Liver (tissue), 9 donors: ENCODE measurements around the gene TRAF7. TPM values are rescaled to one million over a fixed set of nuclear protein-coding genes. Genes with fewer than 3 reads are reported as not detected.

Experiments
- DNase-seq: peaks from one replicate; pipeline ENCODE4 v3.0.0-alpha.2; 2017; ENCODE audit warnings: low spot score
- H3K27ac ChIP-seq, 2 donors: one replicate each; pipeline ENCODE4 v1.7.0; 2013; ENCODE audit warnings: inconsistent platforms in 2 of 2, low read length in 2 of 2, control low read depth in 1 of 2, low read depth in 1 of 2, mild to moderate bottlenecking in 1 of 2
- H3K27me3 ChIP-seq, 4 donors: one replicate each; pipeline versions ENCODE4 v1.6.1 to v1.7.0; 2013; ENCODE audit warnings: low read length in 3 of 4, inconsistent platforms in 1 of 4, mild to moderate bottlenecking in 1 of 4, moderate library complexity in 1 of 4; ENCODE audit not compliant: control insufficient read depth in 4 of 4, insufficient read depth in 4 of 4
- H3K36me3 ChIP-seq, 4 donors: one replicate each; pipeline versions ENCODE4 v1.6.1 to v1.7.0; 2013; ENCODE audit warnings: low read length in 3 of 4, mild to moderate bottlenecking in 3 of 4, low read depth in 1 of 4, moderate library complexity in 1 of 4; ENCODE audit not compliant: control insufficient read depth in 4 of 4, insufficient read depth in 3 of 4
- H3K4me1 ChIP-seq, 4 donors: one replicate each; pipeline versions ENCODE4 v1.6.1 to v1.7.0; 2013; ENCODE audit warnings: low read length in 3 of 4, mild to moderate bottlenecking in 3 of 4, moderate library complexity in 1 of 4; ENCODE audit not compliant: control insufficient read depth in 4 of 4, insufficient read depth in 4 of 4
- H3K4me3 ChIP-seq, 3 donors: one replicate each; pipeline versions ENCODE4 v1.6.1 to v1.7.0; 2013; ENCODE audit warnings: low read length in 3 of 3, control low read depth in 1 of 3, low read depth in 1 of 3, mild to moderate bottlenecking in 1 of 3
- H3K9ac ChIP-seq, 2 donors: one replicate each; pipeline ENCODE4 v1.7.0; 2013; ENCODE audit warnings: low read length in 2 of 2, mild to moderate bottlenecking in 2 of 2, moderate library complexity in 2 of 2, control low read depth in 1 of 2, low read depth in 1 of 2
- H3K9me3 ChIP-seq, 4 donors: one replicate each; pipeline versions ENCODE4 v1.6.1 to v1.7.0; 2013; ENCODE audit warnings: low read length in 3 of 4; ENCODE audit not compliant: control insufficient read depth in 4 of 4
- CTCF ChIP-seq: fragments of 150-350 bp; IDR thresholded peaks from 2 replicates; pipeline ENCODE4 v1.5.1; 2017; ENCODE audit warnings: improper control_type of control experiment, low read depth, low read length; ENCODE audit not compliant: missing input control
- EGR1 ChIP-seq, 2 donors: IDR thresholded peaks; 2 replicates each; pipeline ENCODE4 v1.6.1; 2016 to 2018; ENCODE audit warnings: antibody characterized with exemption in 2 of 2, low read depth in 2 of 2
- FOXA1 ChIP-seq: IDR thresholded peaks from 2 replicates; pipeline ENCODE4 v1.6.1; 2016; ENCODE audit warnings: antibody characterized with exemption
- FOXA2 ChIP-seq: IDR thresholded peaks from 2 replicates; pipeline ENCODE4 v1.6.1; 2016; ENCODE audit warnings: antibody characterized with exemption
- GABPA ChIP-seq, 2 donors: IDR thresholded peaks in 1 of 2; conservative IDR thresholded peaks in 1 of 2; 2 replicates each; pipeline ENCODE4 v1.6.1; 2016; ENCODE audit warnings: antibody characterized with exemption in 2 of 2, mild to moderate bottlenecking in 1 of 2, moderate library complexity in 1 of 2
- HNF4A ChIP-seq, 2 donors: conservative IDR thresholded peaks; 2 replicates each; pipeline ENCODE4 v1.6.1; 2016; ENCODE audit warnings: antibody characterized with exemption in 2 of 2, mild to moderate bottlenecking in 2 of 2
- HNF4G ChIP-seq: IDR thresholded peaks from 2 replicates; pipeline ENCODE4 v1.6.1; 2016; ENCODE audit warnings: antibody characterized with exemption
- JUND ChIP-seq, 2 donors: IDR thresholded peaks; 2 replicates each; pipeline ENCODE4 v1.6.1; 2016; ENCODE audit warnings: antibody characterized with exemption in 2 of 2
- MAX ChIP-seq: IDR thresholded peaks from 2 replicates; pipeline ENCODE4 v1.6.1; 2016; ENCODE audit warnings: antibody characterized with exemption
- NR2F2 ChIP-seq: IDR thresholded peaks from 2 replicates; pipeline ENCODE4 v1.6.1; 2016; ENCODE audit warnings: antibody characterized with exemption
- RAD21 ChIP-seq, 2 donors: IDR thresholded peaks; 2 replicates each; pipeline ENCODE4 v1.6.1; 2016; ENCODE audit warnings: antibody characterized with exemption in 2 of 2, mild to moderate bottlenecking in 2 of 2
- RXRA ChIP-seq, 2 donors: IDR thresholded peaks; 2 replicates each; pipeline ENCODE4 v1.6.1; 2017 to 2018; ENCODE audit warnings: antibody characterized with exemption in 2 of 2, mild to moderate bottlenecking in 1 of 2
- SP1 ChIP-seq: IDR thresholded peaks from 2 replicates; pipeline ENCODE4 v1.6.1; 2018; ENCODE audit warnings: antibody characterized with exemption, mild to moderate bottlenecking
- TAF1 ChIP-seq: conservative IDR thresholded peaks from 2 replicates; pipeline ENCODE4 v1.6.1; 2016; ENCODE audit warnings: antibody characterized with exemption, mild to moderate bottlenecking
- YY1 ChIP-seq: IDR thresholded peaks from 2 replicates; pipeline ENCODE4 v1.6.1; 2016; ENCODE audit warnings: antibody characterized with exemption, mild to moderate bottlenecking
- WGBS: extraction: QIAGEN DNeasy Blood & Tissue Kit; methylation state at CpG from one replicate; pipeline ENCODE4 v1.1.7; 2013; 5-methylcytosine and 5-hydroxymethylcytosine counted together
- polyA plus RNA-seq, 2 donors: library from polyadenylated mRNA; stranded (reverse) in 1 of 2; unstranded in 1 of 2; fragments of 200-250 nt in 1 of 2; fragments of >200 nt in 1 of 2; fragmentation: Nextera tagmentation in 1 of 2; extraction: Ambion mirVana in 1 of 2; gene quantifications; one replicate each; pipeline versions ENCODE4 v1.2.1 to v1.2.3, GENCODE V29; 2013 to 2015
- total RNA-seq, 2 donors: library from RNA; depleted of rRNA; stranded (reverse); fragments of >200 nt; gene quantifications; one replicate each; pipeline ENCODE4 v1.2.3, GENCODE V29; 2014
- TF ChIP-seq, protein P1 (sequence below): IDR thresholded peaks from 2 replicates; pipeline ENCODE4 v1.6.1; 2016; ENCODE audit warnings: antibody characterized with exemption
- TF ChIP-seq, protein P2 (sequence below): IDR thresholded peaks from 2 replicates; pipeline ENCODE4 v1.6.1; 2016; ENCODE audit warnings: antibody characterized with exemption, mild to moderate bottlenecking
- TF ChIP-seq, protein P3 (sequence below): IDR thresholded peaks from 2 replicates; pipeline ENCODE4 v1.6.1; 2016; ENCODE audit warnings: antibody characterized with exemption
- donor health status: healthy.
- donor health status: healthy.
- donor health status: healthy.
- donor health status: healthy.
- donor health status: healthy.

TRAF7 gene
- total and polyA plus RNA-seq, 4 donors, result 14.7 to 36.6 (median 34.0) TPM

GRCh38 chr16:2191446-2191706, 35.8 kb downstream of the TRAF7 start:
- Histone ChIP-seq H3K27me3 (no peaks in the 10 kb centered on the region), H3K36me3 (no peaks in the 10 kb centered on the region), H3K9ac (no peak overlapping the region), H3K27ac (no peak overlapping the region), H3K9me3 (no peaks in the 10 kb centered on the region), H3K4me1 (peaks cover 2 to 11% (median 3%) of the 10 kb centered on the region in 4 donors), H3K4me3 (no peak overlapping the region)
- no peak for TF ChIP-seq SP1
- TF ChIP-seq, protein P1, sequence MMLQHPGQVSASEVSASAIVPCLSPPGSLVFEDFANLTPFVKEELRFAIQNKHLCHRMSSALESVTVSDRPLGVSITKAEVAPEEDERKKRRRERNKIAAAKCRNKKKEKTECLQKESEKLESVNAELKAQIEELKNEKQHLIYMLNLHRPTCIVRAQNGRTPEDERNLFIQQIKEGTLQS, result no peak
- no peak for TF ChIP-seq RAD21 (IDR thresholded peaks at IDR 0.05)
- no peak for TF ChIP-seq GABPA (IDR thresholded peaks at IDR 0.05 in 1 of 2, conservative IDR thresholded peaks at IDR 0.05 in 1 of 2)
- no peak for TF ChIP-seq YY1
- TF ChIP-seq, protein P2, sequence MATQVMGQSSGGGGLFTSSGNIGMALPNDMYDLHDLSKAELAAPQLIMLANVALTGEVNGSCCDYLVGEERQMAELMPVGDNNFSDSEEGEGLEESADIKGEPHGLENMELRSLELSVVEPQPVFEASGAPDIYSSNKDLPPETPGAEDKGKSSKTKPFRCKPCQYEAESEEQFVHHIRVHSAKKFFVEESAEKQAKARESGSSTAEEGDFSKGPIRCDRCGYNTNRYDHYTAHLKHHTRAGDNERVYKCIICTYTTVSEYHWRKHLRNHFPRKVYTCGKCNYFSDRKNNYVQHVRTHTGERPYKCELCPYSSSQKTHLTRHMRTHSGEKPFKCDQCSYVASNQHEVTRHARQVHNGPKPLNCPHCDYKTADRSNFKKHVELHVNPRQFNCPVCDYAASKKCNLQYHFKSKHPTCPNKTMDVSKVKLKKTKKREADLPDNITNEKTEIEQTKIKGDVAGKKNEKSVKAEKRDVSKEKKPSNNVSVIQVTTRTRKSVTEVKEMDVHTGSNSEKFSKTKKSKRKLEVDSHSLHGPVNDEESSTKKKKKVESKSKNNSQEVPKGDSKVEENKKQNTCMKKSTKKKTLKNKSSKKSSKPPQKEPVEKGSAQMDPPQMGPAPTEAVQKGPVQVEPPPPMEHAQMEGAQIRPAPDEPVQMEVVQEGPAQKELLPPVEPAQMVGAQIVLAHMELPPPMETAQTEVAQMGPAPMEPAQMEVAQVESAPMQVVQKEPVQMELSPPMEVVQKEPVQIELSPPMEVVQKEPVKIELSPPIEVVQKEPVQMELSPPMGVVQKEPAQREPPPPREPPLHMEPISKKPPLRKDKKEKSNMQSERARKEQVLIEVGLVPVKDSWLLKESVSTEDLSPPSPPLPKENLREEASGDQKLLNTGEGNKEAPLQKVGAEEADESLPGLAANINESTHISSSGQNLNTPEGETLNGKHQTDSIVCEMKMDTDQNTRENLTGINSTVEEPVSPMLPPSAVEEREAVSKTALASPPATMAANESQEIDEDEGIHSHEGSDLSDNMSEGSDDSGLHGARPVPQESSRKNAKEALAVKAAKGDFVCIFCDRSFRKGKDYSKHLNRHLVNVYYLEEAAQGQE, result no peak
- TF ChIP-seq TAF1, result no peak
- TF ChIP-seq NR2F2, result no peak
- no peak for TF ChIP-seq JUND (IDR thresholded peaks at IDR 0.05)
- no peak for TF ChIP-seq HNF4G
- TF ChIP-seq MAX, result no peak
- no peak for TF ChIP-seq FOXA1
- no peak for TF ChIP-seq CTCF
- no peak for TF ChIP-seq EGR1 (IDR thresholded peaks at IDR 0.05; ENCODE audit: low read depth in 2 of 2)
- TF ChIP-seq HNF4A (conservative IDR thresholded peaks at IDR 0.05), result no peak
- TF ChIP-seq FOXA2, result no peak
- no peak for TF ChIP-seq RXRA (IDR thresholded peaks at IDR 0.05)
- TF ChIP-seq, protein P3, sequence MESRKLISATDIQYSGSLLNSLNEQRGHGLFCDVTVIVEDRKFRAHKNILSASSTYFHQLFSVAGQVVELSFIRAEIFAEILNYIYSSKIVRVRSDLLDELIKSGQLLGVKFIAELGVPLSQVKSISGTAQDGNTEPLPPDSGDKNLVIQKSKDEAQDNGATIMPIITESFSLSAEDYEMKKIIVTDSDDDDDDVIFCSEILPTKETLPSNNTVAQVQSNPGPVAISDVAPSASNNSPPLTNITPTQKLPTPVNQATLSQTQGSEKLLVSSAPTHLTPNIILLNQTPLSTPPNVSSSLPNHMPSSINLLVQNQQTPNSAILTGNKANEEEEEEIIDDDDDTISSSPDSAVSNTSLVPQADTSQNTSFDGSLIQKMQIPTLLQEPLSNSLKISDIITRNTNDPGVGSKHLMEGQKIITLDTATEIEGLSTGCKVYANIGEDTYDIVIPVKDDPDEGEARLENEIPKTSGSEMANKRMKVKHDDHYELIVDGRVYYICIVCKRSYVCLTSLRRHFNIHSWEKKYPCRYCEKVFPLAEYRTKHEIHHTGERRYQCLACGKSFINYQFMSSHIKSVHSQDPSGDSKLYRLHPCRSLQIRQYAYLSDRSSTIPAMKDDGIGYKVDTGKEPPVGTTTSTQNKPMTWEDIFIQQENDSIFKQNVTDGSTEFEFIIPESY, result no peak
- WGBS, result 96% methylated on average over 11 of the region's 11 CpGs
- no peak for DNase-seq
